C1 segment of cervical spinal cord (tissue), 14 donors: ENCODE data around the gene SHISAL1.
"Not testable (repeated sequence)": the region's sequence is repeated elsewhere in the genome, so short reads cannot be mapped to it uniquely, and the experiment has no call there.

ENCODE experiments used
- DNase-seq, 14 donors: peaks; one replicate each; lab custom pipeline; 2025; lab: John Stamatoyannopoulos, UW

The SHISAL1 gene

GRCh38 chr22:44302363-44302762 is 10.4 kb downstream of the SHISAL1 start:
- DNase-seq = not testable (repeated sequence)

- no peak for DNase-seq
Measured at GRCh38 chr22:44301039-44301438, 11.7 kb downstream of the SHISAL1 start.

GRCh38 chr22:44299124-44299523 is 13.6 kb downstream of the SHISAL1 start:
- no peak for DNase-seq

- no peak for DNase-seq
Measured at GRCh38 chr22:44298406-44299091, 14.2 kb downstream of the SHISAL1 start.

- no peak for DNase-seq
Measured at GRCh38 chr22:44297470-44298061, 15.2 kb downstream of the SHISAL1 start.

- no peak for DNase-seq
Measured at GRCh38 chr22:44295406-44295805, 17.3 kb downstream of the SHISAL1 start.

GRCh38 chr22:44293876-44294275 is 18.9 kb downstream of the SHISAL1 start:
- no peak for DNase-seq

- no peak for DNase-seq
Measured at GRCh38 chr22:44293034-44293433, 19.7 kb downstream of the SHISAL1 start.

GRCh38 chr22:44292521-44292920 is 20.2 kb downstream of the SHISAL1 start:
- DNase-seq = no peak

GRCh38 chr22:44291674-44292360 is 20.9 kb downstream of the SHISAL1 start:
- no peak for DNase-seq

- DNase-seq = no peak
Measured at GRCh38 chr22:44291265-44291664, 21.5 kb downstream of the SHISAL1 start.

GRCh38 chr22:44289414-44290171 is 23.2 kb downstream of the SHISAL1 start:
- no peak for DNase-seq

GRCh38 chr22:44288913-44289312 is 23.8 kb downstream of the SHISAL1 start:
- no peak for DNase-seq

- DNase-seq = no peak
Measured at GRCh38 chr22:44287741-44288140, 25.0 kb downstream of the SHISAL1 start.

- no peak for DNase-seq
Measured at GRCh38 chr22:44287121-44287693, 25.5 kb downstream of the SHISAL1 start.

- no peak for DNase-seq
Measured at GRCh38 chr22:44286646-44287045, 26.1 kb downstream of the SHISAL1 start.

GRCh38 chr22:44284711-44285110 is 28.0 kb downstream of the SHISAL1 start:
- no peak for DNase-seq

- DNase-seq = no peak
Measured at GRCh38 chr22:44281768-44282637, 30.7 kb downstream of the SHISAL1 start.

GRCh38 chr22:44280665-44281188 is 32.0 kb downstream of the SHISAL1 start:
- no peak for DNase-seq

- DNase-seq = no peak
Measured at GRCh38 chr22:44279069-44279360, 33.7 kb downstream of the SHISAL1 start.
